MM.1S (cell line): Measurements from ENCODE around the gene TMEM37.

Experiments
- DNase-seq: peaks from one replicate; pipeline ENCODE4 v3.0.0-alpha.2; 2015
- H2AFZ ChIP-seq: fragments of 300-600 bp; sonication (generic); 2 replicates; pipeline ENCODE4 v1.6.0; 2016; ENCODE audit warnings: antibody characterized with exemption, low read length
- H3F3A ChIP-seq: fragments of 300-600 bp; sonication (generic); 2 replicates; pipeline ENCODE4 v1.6.1; 2016; ENCODE audit warnings: mild to moderate bottlenecking, antibody characterized with exemption, low read length, moderate library complexity, mixed read lengths; ENCODE audit not compliant: insufficient read depth
- H3K27ac ChIP-seq: fragments of 300-600 bp; sonication (generic); 2 replicates; pipeline ENCODE4 v1.5.1; 2016; ENCODE audit warnings: mild to moderate bottlenecking, low read length
- H3K27me3 ChIP-seq: fragments of 300-600 bp; sonication (generic); replicated peaks from 2 replicates; pipeline ENCODE4 v1.6.0; 2016; ENCODE audit warnings: low read length; ENCODE audit not compliant: insufficient read depth
- H3K36me3 ChIP-seq: fragments of 300-600 bp; sonication (generic); replicated peaks from 2 replicates; pipeline ENCODE4 v1.6.1; 2016; ENCODE audit warnings: mild to moderate bottlenecking, low read length, mixed read lengths; ENCODE audit not compliant: insufficient read depth
- H3K4me1 ChIP-seq: fragments of 300-600 bp; sonication (generic); 2 replicates; pipeline ENCODE4 v1.6.1; 2016; ENCODE audit warnings: low read length, mixed read lengths
- H3K4me2 ChIP-seq: fragments of 300-600 bp; sonication (generic); 2 replicates; pipeline ENCODE4 v1.6.0; 2016; ENCODE audit warnings: low read depth, low read length
- H3K4me3 ChIP-seq: fragments of 300-600 bp; sonication (generic); 2 replicates; pipeline ENCODE4 v1.5.1; 2016; ENCODE audit warnings: low read length, mixed read lengths
- H3K79me2 ChIP-seq: fragments of 300-600 bp; sonication (generic); 2 replicates; pipeline ENCODE4 v1.6.1; 2016; ENCODE audit warnings: mixed run types, low read length, mixed read lengths
- H3K9ac ChIP-seq: fragments of 300-600 bp; sonication (generic); 2 replicates; pipeline ENCODE4 v1.6.1; 2016; ENCODE audit warnings: low read length, mixed read lengths
- H3K9me2 ChIP-seq: fragments of 300-600 bp; sonication (generic); replicated peaks from 2 replicates; pipeline ENCODE4 v1.6.1; 2016; ENCODE audit warnings: mild to moderate bottlenecking, low read length, mixed read lengths; ENCODE audit not compliant: insufficient read depth
- H3K9me3 ChIP-seq: fragments of 300-600 bp; sonication (generic); replicated peaks from 2 replicates; pipeline ENCODE4 v1.6.1; 2016; ENCODE audit warnings: mild to moderate bottlenecking, low read length, mixed read lengths; ENCODE audit not compliant: insufficient read depth
- H4K20me1 ChIP-seq: fragments of 300-600 bp; sonication (generic); 2 replicates; pipeline ENCODE4 v1.6.1; 2016; ENCODE audit warnings: mild to moderate bottlenecking, low read length, moderate library complexity, mixed read lengths; ENCODE audit not compliant: insufficient read depth
- CTCF ChIP-seq: fragments of 300-600 bp; sonication (generic); IDR thresholded peaks from 2 replicates; pipeline ENCODE4 v1.5.1; 2016; ENCODE audit warnings: antibody characterized with exemption, low read length, mixed read lengths
- EZH2 ChIP-seq: fragments of 300-600 bp; sonication (generic); optimal IDR thresholded peaks from 2 replicates; pipeline ENCODE3; 2017; ENCODE audit warnings: low read depth, mild to moderate bottlenecking, antibody characterized with exemption, low read length, mixed read lengths
- EZH2phosphoT487 ChIP-seq: fragments of 300-600 bp; sonication (generic); IDR thresholded peaks from 2 replicates; pipeline ENCODE4 v1.6.1; 2018; ENCODE audit warnings: antibody characterized with exemption, low read length

Gene TMEM37

GRCh38 chr2:119473621-119474370, 42.1 kb downstream of the TMEM37 start:
- H3K36me3 ChIP-seq, result no peaks in the 10 kb centered on the region
- H3K4me1 ChIP-seq, result no peaks in the 10 kb centered on the region; the same call in 1 of the 2 replicates
- no peak for DNase-seq
- H2AFZ ChIP-seq, result no peak overlapping the region
- H3K4me2 ChIP-seq, result no peak overlapping the region
- H3F3A ChIP-seq, result no peaks in the 10 kb centered on the region
- no peaks in the 10 kb centered on the region for H4K20me1 ChIP-seq
- no peaks in the 10 kb centered on the region for H3K9me2 ChIP-seq
- H3K27me3 ChIP-seq, result no peaks in the 10 kb centered on the region
- no peak overlapping the region for H3K9ac ChIP-seq
- H3K4me3 ChIP-seq, result no peak overlapping the region
- no peak for TF ChIP-seq EZH2phosphoT487
- TF ChIP-seq CTCF, result no peak
- no peak for TF ChIP-seq EZH2
- H3K9me3 ChIP-seq, result no peaks in the 10 kb centered on the region
- no peaks in the 10 kb centered on the region for H3K79me2 ChIP-seq
- H3K27ac ChIP-seq, result no peak overlapping the region

DNA sequence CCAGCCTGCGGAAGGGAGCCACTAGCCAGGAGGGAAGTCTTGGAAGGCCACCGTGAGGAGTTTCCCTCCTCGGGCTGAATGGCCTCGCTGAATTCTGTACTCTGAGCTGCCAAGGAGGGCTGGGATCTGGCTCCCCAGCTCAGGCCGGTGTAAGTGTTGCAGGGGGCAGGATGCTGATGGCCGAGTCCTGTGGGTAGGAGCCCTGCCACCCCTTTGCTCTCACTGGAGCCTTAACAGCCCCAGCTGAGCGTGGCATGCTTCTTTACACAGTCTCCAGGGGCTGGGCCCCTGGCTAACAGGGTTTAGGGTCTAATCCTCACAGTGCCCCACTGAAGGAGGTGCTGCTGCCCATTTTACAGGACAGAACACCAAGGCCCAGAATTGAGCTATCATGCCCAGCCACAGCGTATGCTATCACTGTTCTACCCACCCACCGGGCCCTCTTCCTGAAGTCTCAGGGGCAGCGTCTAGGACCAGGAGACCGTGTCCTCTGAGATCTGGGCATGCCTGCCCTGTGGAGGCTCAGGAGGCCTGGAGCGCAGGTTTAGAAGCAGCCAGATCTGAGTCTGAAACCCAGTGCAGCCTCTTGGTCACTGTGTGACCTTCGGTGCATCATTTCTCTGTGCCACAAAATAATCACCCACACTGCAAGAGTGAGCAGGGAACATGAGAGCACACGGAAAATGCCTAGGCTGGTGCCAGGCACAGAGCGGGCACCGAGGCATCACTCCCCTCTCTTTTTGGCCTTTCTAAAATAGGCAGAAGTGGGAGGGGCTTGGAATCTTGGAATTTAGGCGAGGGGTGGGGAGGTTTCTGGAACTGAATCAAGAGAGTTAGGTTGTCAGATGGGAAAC, 42.9 kb downstream of the TMEM37 start:
- no peaks in the 10 kb centered on the region for H3K27me3 ChIP-seq
- H3K9me2 ChIP-seq, result no peaks in the 10 kb centered on the region
- no peaks in the 10 kb centered on the region for H4K20me1 ChIP-seq
- no peak overlapping the region for H3K9ac ChIP-seq
- H3K4me2 ChIP-seq, result no peak overlapping the region
- H3K4me1 ChIP-seq, result no peaks in the 10 kb centered on the region; the same call in 1 of the 2 replicates
- no peaks in the 10 kb centered on the region for H3K79me2 ChIP-seq
- H3F3A ChIP-seq, result no peaks in the 10 kb centered on the region
- DNase-seq, result no peak
- H3K9me3 ChIP-seq, result no peaks in the 10 kb centered on the region
- no peak overlapping the region for H2AFZ ChIP-seq
- H3K27ac ChIP-seq, result no peak overlapping the region
- TF ChIP-seq EZH2phosphoT487, result no peak
- no peak for TF ChIP-seq CTCF
- TF ChIP-seq EZH2, result no peak
- H3K4me3 ChIP-seq, result no peak overlapping the region
- H3K36me3 ChIP-seq, result no peaks in the 10 kb centered on the region

- Histone ChIP-seq H3K27ac (no peak overlapping the region), H3K4me1 (no peaks in the 10 kb centered on the region; the same call in 1 of the 2 replicates), H3K9me2 (no peaks in the 10 kb centered on the region), H3K4me3 (no peak overlapping the region), H3K27me3 (no peaks in the 10 kb centered on the region), H2AFZ (no peak overlapping the region), H3K4me2 (no peak overlapping the region), H3F3A (no peaks in the 10 kb centered on the region), H3K9ac (no peak overlapping the region), H3K79me2 (no peaks in the 10 kb centered on the region), H3K9me3 (no peaks in the 10 kb centered on the region), H4K20me1 (no peaks in the 10 kb centered on the region), H3K36me3 (no peaks in the 10 kb centered on the region)
- no peak for DNase-seq
- TF ChIP-seq EZH2 (no peak), EZH2phosphoT487 (no peak)
Observed at GRCh38 chr2:119475225-119475856, 43.7 kb downstream of the TMEM37 start.
